Panc1 (cell line): ENCODE measurements around the gene CCR9.

Experiments used
- POLR2AphosphoS5 ChIP-seq: IDR thresholded peaks from 2 replicates; pipeline ENCODE4 v1.6.1; 2012; ENCODE audit warnings: mild to moderate bottlenecking, low read depth, low read length, moderate library complexity
- TCF7L2 ChIP-seq: IDR thresholded peaks from 2 replicates; pipeline ENCODE4 v1.6.1; 2011; ENCODE audit warnings: mild to moderate bottlenecking, low read depth, low read length, inconsistent platforms
- TF ChIP-seq, protein P1 (sequence below): fragments of 450-650 bp; IDR thresholded peaks from 2 replicates; pipeline ENCODE4 v1.5.1; 2017; ENCODE audit warnings: mild to moderate bottlenecking

DNA sequence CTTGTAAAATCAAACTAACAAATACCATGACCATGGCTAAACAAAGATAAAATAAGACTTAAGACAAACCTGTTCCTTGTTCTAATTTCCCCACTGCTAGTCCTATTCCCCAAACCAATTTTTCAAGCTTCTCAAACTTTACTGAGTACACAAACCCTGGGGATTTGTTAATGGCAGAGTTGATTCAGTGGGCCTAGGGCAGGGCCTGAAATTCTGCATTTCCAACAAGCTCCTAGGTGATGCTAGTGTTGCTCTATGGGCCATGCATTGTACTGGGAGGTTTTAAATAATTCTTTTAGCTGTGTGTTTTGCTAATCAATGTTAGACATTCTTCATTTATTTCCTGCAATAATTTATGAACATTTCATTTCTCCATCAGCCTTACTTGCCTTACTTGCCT lies 13.3 kb upstream of the CCR9 start:
- TF ChIP-seq, protein P1, sequence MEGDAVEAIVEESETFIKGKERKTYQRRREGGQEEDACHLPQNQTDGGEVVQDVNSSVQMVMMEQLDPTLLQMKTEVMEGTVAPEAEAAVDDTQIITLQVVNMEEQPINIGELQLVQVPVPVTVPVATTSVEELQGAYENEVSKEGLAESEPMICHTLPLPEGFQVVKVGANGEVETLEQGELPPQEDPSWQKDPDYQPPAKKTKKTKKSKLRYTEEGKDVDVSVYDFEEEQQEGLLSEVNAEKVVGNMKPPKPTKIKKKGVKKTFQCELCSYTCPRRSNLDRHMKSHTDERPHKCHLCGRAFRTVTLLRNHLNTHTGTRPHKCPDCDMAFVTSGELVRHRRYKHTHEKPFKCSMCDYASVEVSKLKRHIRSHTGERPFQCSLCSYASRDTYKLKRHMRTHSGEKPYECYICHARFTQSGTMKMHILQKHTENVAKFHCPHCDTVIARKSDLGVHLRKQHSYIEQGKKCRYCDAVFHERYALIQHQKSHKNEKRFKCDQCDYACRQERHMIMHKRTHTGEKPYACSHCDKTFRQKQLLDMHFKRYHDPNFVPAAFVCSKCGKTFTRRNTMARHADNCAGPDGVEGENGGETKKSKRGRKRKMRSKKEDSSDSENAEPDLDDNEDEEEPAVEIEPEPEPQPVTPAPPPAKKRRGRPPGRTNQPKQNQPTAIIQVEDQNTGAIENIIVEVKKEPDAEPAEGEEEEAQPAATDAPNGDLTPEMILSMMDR, result no peak
- no peak for TF ChIP-seq POLR2AphosphoS5
- no peak for TF ChIP-seq TCF7L2
